Measurements from ENCODE around the gene CDSN. TPM values are rescaled to one million over a fixed set of nuclear protein-coding genes. Genes with fewer than 3 reads are reported as not detected.

Gene CDSN
- total and polyA plus RNA-seq, 2 of the 8 experiments (the other 6 are each of a cell fraction or from before 2014, with no cell fraction given) = not detected

DNA sequence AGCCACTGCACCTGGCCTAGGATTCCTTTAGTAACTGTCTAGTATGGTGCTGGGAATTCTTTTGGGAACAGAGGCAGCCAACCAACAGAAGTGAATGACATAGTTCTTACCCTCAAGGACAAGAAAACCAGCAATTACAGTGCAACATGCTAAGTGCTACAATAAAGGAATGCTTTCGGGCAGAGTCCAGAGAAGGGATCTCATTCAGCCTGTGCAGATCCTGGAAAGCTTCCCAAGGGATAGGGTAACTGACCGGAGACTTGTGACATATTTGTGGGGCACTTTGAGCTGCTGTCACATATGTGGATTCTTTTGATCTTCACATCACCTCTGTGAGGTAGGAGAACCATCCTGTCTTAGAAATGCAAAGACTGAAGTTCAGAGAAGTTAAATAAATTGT is 54.7 kb downstream of the CDSN start (continued):
- TF ChIP-seq, protein P1, sequence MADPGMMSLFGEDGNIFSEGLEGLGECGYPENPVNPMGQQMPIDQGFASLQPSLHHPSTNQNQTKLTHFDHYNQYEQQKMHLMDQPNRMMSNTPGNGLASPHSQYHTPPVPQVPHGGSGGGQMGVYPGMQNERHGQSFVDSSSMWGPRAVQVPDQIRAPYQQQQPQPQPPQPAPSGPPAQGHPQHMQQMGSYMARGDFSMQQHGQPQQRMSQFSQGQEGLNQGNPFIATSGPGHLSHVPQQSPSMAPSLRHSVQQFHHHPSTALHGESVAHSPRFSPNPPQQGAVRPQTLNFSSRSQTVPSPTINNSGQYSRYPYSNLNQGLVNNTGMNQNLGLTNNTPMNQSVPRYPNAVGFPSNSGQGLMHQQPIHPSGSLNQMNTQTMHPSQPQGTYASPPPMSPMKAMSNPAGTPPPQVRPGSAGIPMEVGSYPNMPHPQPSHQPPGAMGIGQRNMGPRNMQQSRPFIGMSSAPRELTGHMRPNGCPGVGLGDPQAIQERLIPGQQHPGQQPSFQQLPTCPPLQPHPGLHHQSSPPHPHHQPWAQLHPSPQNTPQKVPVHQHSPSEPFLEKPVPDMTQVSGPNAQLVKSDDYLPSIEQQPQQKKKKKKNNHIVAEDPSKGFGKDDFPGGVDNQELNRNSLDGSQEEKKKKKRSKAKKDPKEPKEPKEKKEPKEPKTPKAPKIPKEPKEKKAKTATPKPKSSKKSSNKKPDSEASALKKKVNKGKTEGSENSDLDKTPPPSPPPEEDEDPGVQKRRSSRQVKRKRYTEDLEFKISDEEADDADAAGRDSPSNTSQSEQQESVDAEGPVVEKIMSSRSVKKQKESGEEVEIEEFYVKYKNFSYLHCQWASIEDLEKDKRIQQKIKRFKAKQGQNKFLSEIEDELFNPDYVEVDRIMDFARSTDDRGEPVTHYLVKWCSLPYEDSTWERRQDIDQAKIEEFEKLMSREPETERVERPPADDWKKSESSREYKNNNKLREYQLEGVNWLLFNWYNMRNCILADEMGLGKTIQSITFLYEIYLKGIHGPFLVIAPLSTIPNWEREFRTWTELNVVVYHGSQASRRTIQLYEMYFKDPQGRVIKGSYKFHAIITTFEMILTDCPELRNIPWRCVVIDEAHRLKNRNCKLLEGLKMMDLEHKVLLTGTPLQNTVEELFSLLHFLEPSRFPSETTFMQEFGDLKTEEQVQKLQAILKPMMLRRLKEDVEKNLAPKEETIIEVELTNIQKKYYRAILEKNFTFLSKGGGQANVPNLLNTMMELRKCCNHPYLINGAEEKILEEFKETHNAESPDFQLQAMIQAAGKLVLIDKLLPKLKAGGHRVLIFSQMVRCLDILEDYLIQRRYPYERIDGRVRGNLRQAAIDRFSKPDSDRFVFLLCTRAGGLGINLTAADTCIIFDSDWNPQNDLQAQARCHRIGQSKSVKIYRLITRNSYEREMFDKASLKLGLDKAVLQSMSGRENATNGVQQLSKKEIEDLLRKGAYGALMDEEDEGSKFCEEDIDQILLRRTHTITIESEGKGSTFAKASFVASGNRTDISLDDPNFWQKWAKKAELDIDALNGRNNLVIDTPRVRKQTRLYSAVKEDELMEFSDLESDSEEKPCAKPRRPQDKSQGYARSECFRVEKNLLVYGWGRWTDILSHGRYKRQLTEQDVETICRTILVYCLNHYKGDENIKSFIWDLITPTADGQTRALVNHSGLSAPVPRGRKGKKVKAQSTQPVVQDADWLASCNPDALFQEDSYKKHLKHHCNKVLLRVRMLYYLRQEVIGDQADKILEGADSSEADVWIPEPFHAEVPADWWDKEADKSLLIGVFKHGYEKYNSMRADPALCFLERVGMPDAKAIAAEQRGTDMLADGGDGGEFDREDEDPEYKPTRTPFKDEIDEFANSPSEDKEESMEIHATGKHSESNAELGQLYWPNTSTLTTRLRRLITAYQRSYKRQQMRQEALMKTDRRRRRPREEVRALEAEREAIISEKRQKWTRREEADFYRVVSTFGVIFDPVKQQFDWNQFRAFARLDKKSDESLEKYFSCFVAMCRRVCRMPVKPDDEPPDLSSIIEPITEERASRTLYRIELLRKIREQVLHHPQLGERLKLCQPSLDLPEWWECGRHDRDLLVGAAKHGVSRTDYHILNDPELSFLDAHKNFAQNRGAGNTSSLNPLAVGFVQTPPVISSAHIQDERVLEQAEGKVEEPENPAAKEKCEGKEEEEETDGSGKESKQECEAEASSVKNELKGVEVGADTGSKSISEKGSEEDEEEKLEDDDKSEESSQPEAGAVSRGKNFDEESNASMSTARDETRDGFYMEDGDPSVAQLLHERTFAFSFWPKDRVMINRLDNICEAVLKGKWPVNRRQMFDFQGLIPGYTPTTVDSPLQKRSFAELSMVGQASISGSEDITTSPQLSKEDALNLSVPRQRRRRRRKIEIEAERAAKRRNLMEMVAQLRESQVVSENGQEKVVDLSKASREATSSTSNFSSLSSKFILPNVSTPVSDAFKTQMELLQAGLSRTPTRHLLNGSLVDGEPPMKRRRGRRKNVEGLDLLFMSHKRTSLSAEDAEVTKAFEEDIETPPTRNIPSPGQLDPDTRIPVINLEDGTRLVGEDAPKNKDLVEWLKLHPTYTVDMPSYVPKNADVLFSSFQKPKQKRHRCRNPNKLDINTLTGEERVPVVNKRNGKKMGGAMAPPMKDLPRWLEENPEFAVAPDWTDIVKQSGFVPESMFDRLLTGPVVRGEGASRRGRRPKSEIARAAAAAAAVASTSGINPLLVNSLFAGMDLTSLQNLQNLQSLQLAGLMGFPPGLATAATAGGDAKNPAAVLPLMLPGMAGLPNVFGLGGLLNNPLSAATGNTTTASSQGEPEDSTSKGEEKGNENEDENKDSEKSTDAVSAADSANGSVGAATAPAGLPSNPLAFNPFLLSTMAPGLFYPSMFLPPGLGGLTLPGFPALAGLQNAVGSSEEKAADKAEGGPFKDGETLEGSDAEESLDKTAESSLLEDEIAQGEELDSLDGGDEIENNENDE (IDR thresholded peaks at IDR 0.05; ENCODE audit: insufficient replicate concordance, low read length) = no peak
- no peak for TF ChIP-seq SP2 (IDR thresholded peaks at IDR 0.05; ENCODE audit: low read length)
- no peak for TF ChIP-seq NANOG (IDR thresholded peaks at IDR 0.05; ENCODE audit: insufficient read depth, low read depth, low read length, poor library complexity, severe bottlenecking)
- no peak for TF ChIP-seq ASH2L (IDR thresholded peaks at IDR 0.05; ENCODE audit: low read length)
- no peak for TF ChIP-seq NRF1 (IDR thresholded peaks at IDR 0.05; ENCODE audit: low read depth, low read length)
- no peak for TF ChIP-seq YY1 (IDR thresholded peaks at IDR 0.05; ENCODE audit: low read depth, low read length)
- TF ChIP-seq POLR2AphosphoS5 (IDR thresholded peaks at IDR 0.05; ENCODE audit: low read depth, low read length) = no peak
- no peak for TF ChIP-seq EP300 (IDR thresholded peaks at IDR 0.05; ENCODE audit: borderline replicate concordance in 1 of 2, low read depth in 2 of 2, low read length in 2 of 2)

Measured in H1 (cell line).